Fibroblast of skin of left biceps (primary cell): ENCODE results near the gene TMEM231.

Experiments used
- DNase-seq, 2 experiments: peaks; one replicate each; pipeline ENCODE4 v3.0.0-alpha.2; 2013; ENCODE audit warnings: low read depth in 2 of 2

TMEM231 gene

DNA sequence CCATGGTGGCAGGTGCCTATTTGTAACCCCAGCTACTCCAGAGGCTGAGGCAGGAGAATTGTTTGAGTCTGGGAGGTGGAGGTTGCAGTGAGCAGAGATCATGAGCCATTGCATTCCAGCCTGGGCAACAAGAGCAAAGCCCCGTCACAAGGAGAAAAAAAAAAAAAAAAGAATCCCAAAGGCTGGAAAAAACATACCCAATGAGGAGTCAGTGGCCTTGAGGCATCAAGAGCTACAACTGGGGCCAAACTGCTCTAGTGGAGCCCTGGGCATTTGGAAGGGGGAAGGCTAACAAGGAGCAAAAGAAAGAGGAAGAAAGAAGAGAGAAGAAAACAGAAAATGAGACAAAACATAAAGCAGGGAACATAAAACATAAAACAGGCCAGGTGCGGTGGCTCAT lies 67.7 kb downstream of the TMEM231 start:
- DNase-seq: no peak
